Astrocyte (in vitro differentiated cells and primary cell): ENCODE results near the gene VSTM2L.

Experiments
- EZH2 ChIP-seq: IDR thresholded peaks from 2 replicates; pipeline ENCODE4 v1.6.1; 2012; ENCODE audit warnings: mild to moderate bottlenecking, low read length, inconsistent platforms; ENCODE audit not compliant: insufficient read depth
- TF ChIP-seq, protein P1 (sequence below): IDR thresholded peaks from 2 replicates; pipeline ENCODE4 v1.5.1; 2011; ENCODE audit warnings: low read depth, mild to moderate bottlenecking, inconsistent platforms, low read length, moderate library complexity; ENCODE audit not compliant: insufficient read depth

DNA sequence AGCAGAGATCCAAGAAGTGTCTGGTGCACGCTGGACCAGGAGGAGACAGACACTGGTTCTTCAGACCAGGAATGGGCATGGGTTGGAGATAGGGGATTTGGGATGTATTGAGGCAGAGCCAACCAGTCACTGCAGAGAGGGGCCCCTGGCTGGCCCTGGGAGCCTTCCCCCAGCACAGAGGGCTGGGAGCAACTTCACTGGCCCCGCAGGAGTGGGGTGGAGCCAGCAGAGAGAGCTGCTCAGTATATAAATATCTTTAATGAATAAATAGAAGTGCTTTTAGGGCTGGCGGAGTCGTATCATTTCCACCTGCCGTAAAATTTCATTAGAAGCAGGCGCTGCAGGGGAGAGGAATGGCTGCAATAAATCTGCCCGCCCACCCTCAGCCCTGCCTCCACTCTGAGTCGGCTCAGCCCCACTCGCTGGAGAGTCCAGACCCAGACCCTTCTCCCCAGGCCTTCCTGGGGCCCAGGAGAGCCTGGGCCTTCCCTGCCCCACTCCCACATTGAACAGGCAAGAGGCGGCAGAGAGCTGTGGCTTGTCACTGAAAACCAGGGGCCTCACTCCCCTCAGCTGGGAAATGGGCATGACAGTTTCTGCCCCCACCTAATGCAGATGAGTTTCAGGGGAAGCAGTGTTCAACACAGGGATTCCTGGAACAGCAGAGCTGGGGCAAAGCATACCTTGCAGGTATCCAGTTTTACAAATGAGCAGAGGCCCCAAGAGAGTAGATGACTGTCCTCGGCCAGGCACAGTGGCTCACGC, 23.9 kb upstream of the VSTM2L start:
- TF ChIP-seq, protein P1, sequence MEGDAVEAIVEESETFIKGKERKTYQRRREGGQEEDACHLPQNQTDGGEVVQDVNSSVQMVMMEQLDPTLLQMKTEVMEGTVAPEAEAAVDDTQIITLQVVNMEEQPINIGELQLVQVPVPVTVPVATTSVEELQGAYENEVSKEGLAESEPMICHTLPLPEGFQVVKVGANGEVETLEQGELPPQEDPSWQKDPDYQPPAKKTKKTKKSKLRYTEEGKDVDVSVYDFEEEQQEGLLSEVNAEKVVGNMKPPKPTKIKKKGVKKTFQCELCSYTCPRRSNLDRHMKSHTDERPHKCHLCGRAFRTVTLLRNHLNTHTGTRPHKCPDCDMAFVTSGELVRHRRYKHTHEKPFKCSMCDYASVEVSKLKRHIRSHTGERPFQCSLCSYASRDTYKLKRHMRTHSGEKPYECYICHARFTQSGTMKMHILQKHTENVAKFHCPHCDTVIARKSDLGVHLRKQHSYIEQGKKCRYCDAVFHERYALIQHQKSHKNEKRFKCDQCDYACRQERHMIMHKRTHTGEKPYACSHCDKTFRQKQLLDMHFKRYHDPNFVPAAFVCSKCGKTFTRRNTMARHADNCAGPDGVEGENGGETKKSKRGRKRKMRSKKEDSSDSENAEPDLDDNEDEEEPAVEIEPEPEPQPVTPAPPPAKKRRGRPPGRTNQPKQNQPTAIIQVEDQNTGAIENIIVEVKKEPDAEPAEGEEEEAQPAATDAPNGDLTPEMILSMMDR: no peak
- TF ChIP-seq EZH2: no peak
